Peyer's patch (tissue), 4 donors: ENCODE measurements around the gene SELL.

ENCODE experiments used
- CTCF ChIP-seq, 6 experiments: fragments of 450-650 bp in 4 of 6; fragments of 200-600 bp in 2 of 6; sonication (generic) in 1 of 6; IDR thresholded peaks; one replicate each; pipeline ENCODE4 v1.5.1; 2017 to 2019; ENCODE audit warnings: antibody characterized with exemption in 6 of 6, mild to moderate bottlenecking in 3 of 6, moderate library complexity in 1 of 6
- POLR2A ChIP-seq, 2 donors: fragments of 450-650 bp; IDR thresholded peaks; one replicate each; pipeline ENCODE4 v1.5.1; 2017; ENCODE audit warnings: antibody characterized with exemption in 2 of 2, mild to moderate bottlenecking in 2 of 2, moderate library complexity in 2 of 2

- TF ChIP-seq POLR2A (IDR thresholded peaks at IDR 0.05): no peak
- no peak for TF ChIP-seq CTCF (IDR thresholded peaks at IDR 0.05)
Observed at GRCh38 chr1:169724168-169724567, 12.7 kb upstream of the SELL start.
